Liver (tissue), 9 donors: ENCODE results near the gene TCAIM. TPM values are rescaled to one million over a fixed set of nuclear protein-coding genes. Genes with fewer than 3 reads are reported as not detected.

Experiments
- DNase-seq: peaks from one replicate; pipeline ENCODE4 v3.0.0-alpha.2; 2017; ENCODE audit warnings: low spot score
- H3K27ac ChIP-seq, 2 donors: one replicate each; pipeline ENCODE4 v1.7.0; 2013; ENCODE audit warnings: inconsistent platforms in 2 of 2, low read length in 2 of 2, control low read depth in 1 of 2, low read depth in 1 of 2, mild to moderate bottlenecking in 1 of 2
- H3K27me3 ChIP-seq, 4 donors: one replicate each; pipeline versions ENCODE4 v1.6.1 to v1.7.0; 2013; ENCODE audit warnings: low read length in 3 of 4, inconsistent platforms in 1 of 4, mild to moderate bottlenecking in 1 of 4, moderate library complexity in 1 of 4; ENCODE audit not compliant: control insufficient read depth in 4 of 4, insufficient read depth in 4 of 4
- H3K36me3 ChIP-seq, 4 donors: one replicate each; pipeline versions ENCODE4 v1.6.1 to v1.7.0; 2013; ENCODE audit warnings: low read length in 3 of 4, mild to moderate bottlenecking in 3 of 4, low read depth in 1 of 4, moderate library complexity in 1 of 4; ENCODE audit not compliant: control insufficient read depth in 4 of 4, insufficient read depth in 3 of 4
- H3K4me1 ChIP-seq, 4 donors: one replicate each; pipeline versions ENCODE4 v1.6.1 to v1.7.0; 2013; ENCODE audit warnings: low read length in 3 of 4, mild to moderate bottlenecking in 3 of 4, moderate library complexity in 1 of 4; ENCODE audit not compliant: control insufficient read depth in 4 of 4, insufficient read depth in 4 of 4
- H3K4me3 ChIP-seq, 3 donors: one replicate each; pipeline versions ENCODE4 v1.6.1 to v1.7.0; 2013; ENCODE audit warnings: low read length in 3 of 3, control low read depth in 1 of 3, low read depth in 1 of 3, mild to moderate bottlenecking in 1 of 3
- H3K9ac ChIP-seq, 2 donors: one replicate each; pipeline ENCODE4 v1.7.0; 2013; ENCODE audit warnings: low read length in 2 of 2, mild to moderate bottlenecking in 2 of 2, moderate library complexity in 2 of 2, control low read depth in 1 of 2, low read depth in 1 of 2
- H3K9me3 ChIP-seq, 4 donors: one replicate each; pipeline versions ENCODE4 v1.6.1 to v1.7.0; 2013; ENCODE audit warnings: low read length in 3 of 4; ENCODE audit not compliant: control insufficient read depth in 4 of 4
- EGR1 ChIP-seq, 2 donors: IDR thresholded peaks; 2 replicates each; pipeline ENCODE4 v1.6.1; 2016 to 2018; ENCODE audit warnings: antibody characterized with exemption in 2 of 2, low read depth in 2 of 2
- FOXA1 ChIP-seq: IDR thresholded peaks from 2 replicates; pipeline ENCODE4 v1.6.1; 2016; ENCODE audit warnings: antibody characterized with exemption
- FOXA2 ChIP-seq: IDR thresholded peaks from 2 replicates; pipeline ENCODE4 v1.6.1; 2016; ENCODE audit warnings: antibody characterized with exemption
- GABPA ChIP-seq, 2 donors: IDR thresholded peaks in 1 of 2; conservative IDR thresholded peaks in 1 of 2; 2 replicates each; pipeline ENCODE4 v1.6.1; 2016; ENCODE audit warnings: antibody characterized with exemption in 2 of 2, mild to moderate bottlenecking in 1 of 2, moderate library complexity in 1 of 2
- HNF4A ChIP-seq, 2 donors: conservative IDR thresholded peaks; 2 replicates each; pipeline ENCODE4 v1.6.1; 2016; ENCODE audit warnings: antibody characterized with exemption in 2 of 2, mild to moderate bottlenecking in 2 of 2
- HNF4G ChIP-seq: IDR thresholded peaks from 2 replicates; pipeline ENCODE4 v1.6.1; 2016; ENCODE audit warnings: antibody characterized with exemption
- JUND ChIP-seq, 2 donors: IDR thresholded peaks; 2 replicates each; pipeline ENCODE4 v1.6.1; 2016; ENCODE audit warnings: antibody characterized with exemption in 2 of 2
- NR2F2 ChIP-seq: IDR thresholded peaks from 2 replicates; pipeline ENCODE4 v1.6.1; 2016; ENCODE audit warnings: antibody characterized with exemption
- RAD21 ChIP-seq, 2 donors: IDR thresholded peaks; 2 replicates each; pipeline ENCODE4 v1.6.1; 2016; ENCODE audit warnings: antibody characterized with exemption in 2 of 2, mild to moderate bottlenecking in 2 of 2
- RXRA ChIP-seq, 2 donors: IDR thresholded peaks; 2 replicates each; pipeline ENCODE4 v1.6.1; 2017 to 2018; ENCODE audit warnings: antibody characterized with exemption in 2 of 2, mild to moderate bottlenecking in 1 of 2
- SP1 ChIP-seq: IDR thresholded peaks from 2 replicates; pipeline ENCODE4 v1.6.1; 2018; ENCODE audit warnings: antibody characterized with exemption, mild to moderate bottlenecking
- TAF1 ChIP-seq: conservative IDR thresholded peaks from 2 replicates; pipeline ENCODE4 v1.6.1; 2016; ENCODE audit warnings: antibody characterized with exemption, mild to moderate bottlenecking
- YY1 ChIP-seq: IDR thresholded peaks from 2 replicates; pipeline ENCODE4 v1.6.1; 2016; ENCODE audit warnings: antibody characterized with exemption, mild to moderate bottlenecking
- whole genome bisulfite sequencing: extraction: QIAGEN DNeasy Blood & Tissue Kit; methylation state at CpG from one replicate; pipeline ENCODE4 v1.1.7; 2013; 5-methylcytosine and 5-hydroxymethylcytosine counted together
- polyA plus RNA-seq, 2 donors: library from polyadenylated mRNA; stranded (reverse) in 1 of 2; unstranded in 1 of 2; fragments of 200-250 nt in 1 of 2; fragments of >200 nt in 1 of 2; fragmentation: Nextera tagmentation in 1 of 2; extraction: Ambion mirVana in 1 of 2; gene quantifications; one replicate each; pipeline versions ENCODE4 v1.2.1 to v1.2.3, GENCODE V29; 2013 to 2015
- total RNA-seq, 2 donors: library from RNA; depleted of rRNA; stranded (reverse); fragments of >200 nt; gene quantifications; one replicate each; pipeline ENCODE4 v1.2.3, GENCODE V29; 2014
- TF ChIP-seq, protein P1 (sequence below): IDR thresholded peaks from 2 replicates; pipeline ENCODE4 v1.6.1; 2016; ENCODE audit warnings: antibody characterized with exemption
- TF ChIP-seq, protein P2 (sequence below): IDR thresholded peaks from 2 replicates; pipeline ENCODE4 v1.6.1; 2016; ENCODE audit warnings: antibody characterized with exemption
- TF ChIP-seq, protein P3 (sequence below): IDR thresholded peaks from 2 replicates; pipeline ENCODE4 v1.6.1; 2016; ENCODE audit warnings: antibody characterized with exemption
- TF ChIP-seq, protein P4 (sequence below): fragments of 150-350 bp; IDR thresholded peaks from 2 replicates; pipeline ENCODE4 v1.5.1; 2017; ENCODE audit warnings: improper control_type of control experiment, low read depth, low read length; ENCODE audit not compliant: missing input control
- TF ChIP-seq, protein P5 (sequence below): IDR thresholded peaks from 2 replicates; pipeline ENCODE4 v1.6.1; 2016; ENCODE audit warnings: antibody characterized with exemption, mild to moderate bottlenecking
- donor health status: healthy.
- donor health status: healthy.
- donor health status: healthy.
- donor health status: healthy.
- donor health status: healthy.

TCAIM gene
- total and polyA plus RNA-seq, 4 donors = 21.0 to 46.6 (median 24.0) TPM

DNA sequence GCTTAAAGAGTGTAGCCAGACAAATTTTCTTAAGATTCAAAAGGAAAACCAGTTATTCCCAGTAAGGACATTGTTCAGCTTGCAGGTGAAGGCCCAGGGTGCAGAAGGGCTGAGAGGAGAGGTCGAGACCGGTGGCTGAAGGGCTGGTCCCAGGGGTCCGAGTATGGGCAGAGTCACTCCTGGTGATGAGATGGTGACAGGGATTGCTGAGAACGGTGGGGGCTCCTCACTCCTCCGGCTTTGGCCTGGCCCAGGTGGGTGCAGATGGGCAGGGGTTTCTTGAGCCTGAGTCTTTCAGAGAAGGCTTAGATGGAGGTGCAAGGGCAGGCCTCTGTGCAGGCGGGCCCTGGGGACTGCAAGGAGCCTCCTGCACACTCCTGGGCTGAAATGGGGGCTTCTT is 82.7 kb downstream of the TCAIM start:
- Histone ChIP-seq H3K4me1 (peaks cover 0 to 3% (median under 1%) of the 10 kb centered on the region in 4 donors), H3K36me3 (no peaks in the 10 kb centered on the region), H3K9ac (no peak overlapping the region), H3K27ac (no peak overlapping the region), H3K9me3 (no peaks in the 10 kb centered on the region), H3K27me3 (no peaks in the 10 kb centered on the region), H3K4me3 (no peak overlapping the region)
- no peak for DNase-seq
- 95% methylated on average over 6 of the region's 6 CpGs for WGBS
- no peak for TF ChIP-seq FOXA1
- TF ChIP-seq NR2F2 = no peak
- TF ChIP-seq JUND (IDR thresholded peaks at IDR 0.05) = no peak
- TF ChIP-seq, protein P1, sequence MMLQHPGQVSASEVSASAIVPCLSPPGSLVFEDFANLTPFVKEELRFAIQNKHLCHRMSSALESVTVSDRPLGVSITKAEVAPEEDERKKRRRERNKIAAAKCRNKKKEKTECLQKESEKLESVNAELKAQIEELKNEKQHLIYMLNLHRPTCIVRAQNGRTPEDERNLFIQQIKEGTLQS = no peak
- TF ChIP-seq, protein P2, sequence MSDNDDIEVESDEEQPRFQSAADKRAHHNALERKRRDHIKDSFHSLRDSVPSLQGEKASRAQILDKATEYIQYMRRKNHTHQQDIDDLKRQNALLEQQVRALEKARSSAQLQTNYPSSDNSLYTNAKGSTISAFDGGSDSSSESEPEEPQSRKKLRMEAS = no peak
- TF ChIP-seq RAD21 (IDR thresholded peaks at IDR 0.05) = no peak
- TF ChIP-seq HNF4G = no peak
- TF ChIP-seq RXRA (IDR thresholded peaks at IDR 0.05) = no peak
- TF ChIP-seq EGR1 (IDR thresholded peaks at IDR 0.05; ENCODE audit: low read depth in 2 of 2) = no peak
- no peak for TF ChIP-seq HNF4A (conservative IDR thresholded peaks at IDR 0.05)
- TF ChIP-seq YY1 = no peak
- TF ChIP-seq FOXA2 = no peak
- TF ChIP-seq GABPA (IDR thresholded peaks at IDR 0.05 in 1 of 2, conservative IDR thresholded peaks at IDR 0.05 in 1 of 2) = no peak
- TF ChIP-seq, protein P3, sequence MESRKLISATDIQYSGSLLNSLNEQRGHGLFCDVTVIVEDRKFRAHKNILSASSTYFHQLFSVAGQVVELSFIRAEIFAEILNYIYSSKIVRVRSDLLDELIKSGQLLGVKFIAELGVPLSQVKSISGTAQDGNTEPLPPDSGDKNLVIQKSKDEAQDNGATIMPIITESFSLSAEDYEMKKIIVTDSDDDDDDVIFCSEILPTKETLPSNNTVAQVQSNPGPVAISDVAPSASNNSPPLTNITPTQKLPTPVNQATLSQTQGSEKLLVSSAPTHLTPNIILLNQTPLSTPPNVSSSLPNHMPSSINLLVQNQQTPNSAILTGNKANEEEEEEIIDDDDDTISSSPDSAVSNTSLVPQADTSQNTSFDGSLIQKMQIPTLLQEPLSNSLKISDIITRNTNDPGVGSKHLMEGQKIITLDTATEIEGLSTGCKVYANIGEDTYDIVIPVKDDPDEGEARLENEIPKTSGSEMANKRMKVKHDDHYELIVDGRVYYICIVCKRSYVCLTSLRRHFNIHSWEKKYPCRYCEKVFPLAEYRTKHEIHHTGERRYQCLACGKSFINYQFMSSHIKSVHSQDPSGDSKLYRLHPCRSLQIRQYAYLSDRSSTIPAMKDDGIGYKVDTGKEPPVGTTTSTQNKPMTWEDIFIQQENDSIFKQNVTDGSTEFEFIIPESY = no peak
- no peak for TF ChIP-seq TAF1
- TF ChIP-seq SP1 = no peak
- TF ChIP-seq, protein P4, sequence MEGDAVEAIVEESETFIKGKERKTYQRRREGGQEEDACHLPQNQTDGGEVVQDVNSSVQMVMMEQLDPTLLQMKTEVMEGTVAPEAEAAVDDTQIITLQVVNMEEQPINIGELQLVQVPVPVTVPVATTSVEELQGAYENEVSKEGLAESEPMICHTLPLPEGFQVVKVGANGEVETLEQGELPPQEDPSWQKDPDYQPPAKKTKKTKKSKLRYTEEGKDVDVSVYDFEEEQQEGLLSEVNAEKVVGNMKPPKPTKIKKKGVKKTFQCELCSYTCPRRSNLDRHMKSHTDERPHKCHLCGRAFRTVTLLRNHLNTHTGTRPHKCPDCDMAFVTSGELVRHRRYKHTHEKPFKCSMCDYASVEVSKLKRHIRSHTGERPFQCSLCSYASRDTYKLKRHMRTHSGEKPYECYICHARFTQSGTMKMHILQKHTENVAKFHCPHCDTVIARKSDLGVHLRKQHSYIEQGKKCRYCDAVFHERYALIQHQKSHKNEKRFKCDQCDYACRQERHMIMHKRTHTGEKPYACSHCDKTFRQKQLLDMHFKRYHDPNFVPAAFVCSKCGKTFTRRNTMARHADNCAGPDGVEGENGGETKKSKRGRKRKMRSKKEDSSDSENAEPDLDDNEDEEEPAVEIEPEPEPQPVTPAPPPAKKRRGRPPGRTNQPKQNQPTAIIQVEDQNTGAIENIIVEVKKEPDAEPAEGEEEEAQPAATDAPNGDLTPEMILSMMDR = no peak
- TF ChIP-seq, protein P5, sequence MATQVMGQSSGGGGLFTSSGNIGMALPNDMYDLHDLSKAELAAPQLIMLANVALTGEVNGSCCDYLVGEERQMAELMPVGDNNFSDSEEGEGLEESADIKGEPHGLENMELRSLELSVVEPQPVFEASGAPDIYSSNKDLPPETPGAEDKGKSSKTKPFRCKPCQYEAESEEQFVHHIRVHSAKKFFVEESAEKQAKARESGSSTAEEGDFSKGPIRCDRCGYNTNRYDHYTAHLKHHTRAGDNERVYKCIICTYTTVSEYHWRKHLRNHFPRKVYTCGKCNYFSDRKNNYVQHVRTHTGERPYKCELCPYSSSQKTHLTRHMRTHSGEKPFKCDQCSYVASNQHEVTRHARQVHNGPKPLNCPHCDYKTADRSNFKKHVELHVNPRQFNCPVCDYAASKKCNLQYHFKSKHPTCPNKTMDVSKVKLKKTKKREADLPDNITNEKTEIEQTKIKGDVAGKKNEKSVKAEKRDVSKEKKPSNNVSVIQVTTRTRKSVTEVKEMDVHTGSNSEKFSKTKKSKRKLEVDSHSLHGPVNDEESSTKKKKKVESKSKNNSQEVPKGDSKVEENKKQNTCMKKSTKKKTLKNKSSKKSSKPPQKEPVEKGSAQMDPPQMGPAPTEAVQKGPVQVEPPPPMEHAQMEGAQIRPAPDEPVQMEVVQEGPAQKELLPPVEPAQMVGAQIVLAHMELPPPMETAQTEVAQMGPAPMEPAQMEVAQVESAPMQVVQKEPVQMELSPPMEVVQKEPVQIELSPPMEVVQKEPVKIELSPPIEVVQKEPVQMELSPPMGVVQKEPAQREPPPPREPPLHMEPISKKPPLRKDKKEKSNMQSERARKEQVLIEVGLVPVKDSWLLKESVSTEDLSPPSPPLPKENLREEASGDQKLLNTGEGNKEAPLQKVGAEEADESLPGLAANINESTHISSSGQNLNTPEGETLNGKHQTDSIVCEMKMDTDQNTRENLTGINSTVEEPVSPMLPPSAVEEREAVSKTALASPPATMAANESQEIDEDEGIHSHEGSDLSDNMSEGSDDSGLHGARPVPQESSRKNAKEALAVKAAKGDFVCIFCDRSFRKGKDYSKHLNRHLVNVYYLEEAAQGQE = no peak
